Cardiac muscle cell (in vitro differentiated cells and primary cell): ENCODE measurements around the gene ARL9. TPM values are rescaled to one million over a fixed set of nuclear protein-coding genes. Genes with fewer than 3 reads are reported as not detected.

Source experiments
- DNase-seq, 2 donors: peaks; one replicate each; pipeline versions ENCODE4 v3.0.0 to v3.0.0-alpha.2; 2010 to 2017; ENCODE audit warnings: low read depth in 1 of 2, low spot score in 1 of 2
- H3K27ac ChIP-seq: fragments of 200-600 bp; sonication (generic); 2 replicates; pipeline ENCODE4 v1.5.1; 2016
- H3K27me3 ChIP-seq: fragments of 200-600 bp; sonication (generic); 2 replicates; pipeline ENCODE4 v1.6.0; 2016; ENCODE audit warnings: control low read depth
- H3K36me3 ChIP-seq: fragments of 200-600 bp; sonication (generic); 2 replicates; pipeline ENCODE4 v1.5.1; 2016; ENCODE audit warnings: control low read depth
- H3K4me1 ChIP-seq: fragments of 200-600 bp; sonication (generic); 2 replicates; pipeline ENCODE4 v1.8.1; 2017; ENCODE audit warnings: low read depth, mild to moderate bottlenecking, mixed run types
- H3K4me3 ChIP-seq: fragments of 200-600 bp; sonication (generic); 2 replicates; pipeline ENCODE4 v1.5.1; 2016; ENCODE audit warnings: mild to moderate bottlenecking
- H3K9me3 ChIP-seq: fragments of 200-600 bp; sonication (generic); 2 replicates; pipeline ENCODE4 v1.5.1; 2017; ENCODE audit warnings: low read depth, mild to moderate bottlenecking, control low read depth
- polyA plus RNA-seq: library from polyadenylated mRNA; unstranded; fragments of >200 nt; fragmentation: Nextera tagmentation; extraction: Ambion mirVana; gene quantifications from 2 replicates; pipeline ENCODE4 v1.2.1, GENCODE V29; 2016
- total RNA-seq: library from RNA; depleted of rRNA; stranded (reverse); fragments of >200 nt; gene quantifications from 2 replicates; pipeline ENCODE4 v1.2.3, GENCODE V29; 2016
- TF ChIP-seq, protein P1 (sequence below): IDR thresholded peaks from 2 replicates; pipeline ENCODE4 v1.5.1; 2012; ENCODE audit warnings: low read depth, mild to moderate bottlenecking, low read length

Gene ARL9
- total and polyA plus RNA-seq, 2 experiments from 2014 or later = 0.06 to 0.98 TPM

DNA sequence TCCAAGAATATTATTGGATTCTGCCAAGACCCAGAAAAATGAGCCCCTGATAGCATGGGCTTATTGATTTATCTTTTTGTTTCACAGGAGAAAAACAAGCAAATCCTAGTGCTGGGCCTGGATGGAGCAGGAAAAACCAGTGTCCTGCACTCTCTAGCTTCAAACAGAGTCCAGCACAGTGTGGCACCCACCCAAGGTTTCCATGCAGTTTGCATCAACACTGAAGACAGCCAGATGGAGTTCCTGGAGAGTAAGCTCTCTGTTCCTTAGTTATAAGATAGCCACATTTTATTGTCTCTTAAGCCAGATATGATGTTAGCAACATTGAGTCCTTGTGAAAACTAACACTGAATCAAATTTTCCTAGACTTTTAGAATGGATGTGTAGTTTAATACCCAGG is 5.5 kb downstream of the ARL9 start:
- TF ChIP-seq, protein P1, sequence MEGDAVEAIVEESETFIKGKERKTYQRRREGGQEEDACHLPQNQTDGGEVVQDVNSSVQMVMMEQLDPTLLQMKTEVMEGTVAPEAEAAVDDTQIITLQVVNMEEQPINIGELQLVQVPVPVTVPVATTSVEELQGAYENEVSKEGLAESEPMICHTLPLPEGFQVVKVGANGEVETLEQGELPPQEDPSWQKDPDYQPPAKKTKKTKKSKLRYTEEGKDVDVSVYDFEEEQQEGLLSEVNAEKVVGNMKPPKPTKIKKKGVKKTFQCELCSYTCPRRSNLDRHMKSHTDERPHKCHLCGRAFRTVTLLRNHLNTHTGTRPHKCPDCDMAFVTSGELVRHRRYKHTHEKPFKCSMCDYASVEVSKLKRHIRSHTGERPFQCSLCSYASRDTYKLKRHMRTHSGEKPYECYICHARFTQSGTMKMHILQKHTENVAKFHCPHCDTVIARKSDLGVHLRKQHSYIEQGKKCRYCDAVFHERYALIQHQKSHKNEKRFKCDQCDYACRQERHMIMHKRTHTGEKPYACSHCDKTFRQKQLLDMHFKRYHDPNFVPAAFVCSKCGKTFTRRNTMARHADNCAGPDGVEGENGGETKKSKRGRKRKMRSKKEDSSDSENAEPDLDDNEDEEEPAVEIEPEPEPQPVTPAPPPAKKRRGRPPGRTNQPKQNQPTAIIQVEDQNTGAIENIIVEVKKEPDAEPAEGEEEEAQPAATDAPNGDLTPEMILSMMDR = no peak
- Histone ChIP-seq H3K27ac (peak overlapping the region; percentile 38), H3K4me3 (no peak overlapping the region), H3K36me3 (no peaks in the 10 kb centered on the region), H3K27me3 (peaks cover 10% of the 10 kb centered on the region), H3K9me3 (no peaks in the 10 kb centered on the region), H3K4me1 (peaks cover 32% of the 10 kb centered on the region)
- peak in 1 of 2 donors; percentile 33 for DNase-seq

DNA sequence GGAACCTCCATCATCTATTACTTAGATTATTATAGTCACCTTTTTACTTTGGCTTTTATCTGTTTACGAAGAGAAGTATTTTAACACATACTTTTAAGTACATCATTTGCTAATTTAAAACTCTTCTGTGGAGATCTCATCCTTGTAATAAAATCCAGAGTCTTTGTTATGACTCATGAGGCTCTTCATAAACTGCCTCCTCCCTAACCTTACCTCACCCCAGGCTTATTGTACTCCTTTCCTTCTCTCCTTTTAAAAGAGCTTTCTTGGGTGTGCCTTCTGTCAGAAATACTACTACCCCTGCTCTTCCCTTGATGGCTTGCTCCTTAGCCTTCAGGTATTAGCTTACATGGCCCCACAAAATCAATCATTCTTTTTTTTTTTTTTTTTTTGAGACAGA is 6.6 kb downstream of the ARL9 start:
- peaks cover 30% of the 10 kb centered on the region for H3K4me1 ChIP-seq
- H3K9me3 ChIP-seq = no peaks in the 10 kb centered on the region
- no peak overlapping the region for H3K27ac ChIP-seq
- TF ChIP-seq, protein P1 = no peak
- H3K27me3 ChIP-seq = no peaks in the 10 kb centered on the region
- H3K4me3 ChIP-seq = no peak overlapping the region
- no peaks in the 10 kb centered on the region for H3K36me3 ChIP-seq
- DNase-seq = peak in 1 of 2 donors; percentile 3

DNA sequence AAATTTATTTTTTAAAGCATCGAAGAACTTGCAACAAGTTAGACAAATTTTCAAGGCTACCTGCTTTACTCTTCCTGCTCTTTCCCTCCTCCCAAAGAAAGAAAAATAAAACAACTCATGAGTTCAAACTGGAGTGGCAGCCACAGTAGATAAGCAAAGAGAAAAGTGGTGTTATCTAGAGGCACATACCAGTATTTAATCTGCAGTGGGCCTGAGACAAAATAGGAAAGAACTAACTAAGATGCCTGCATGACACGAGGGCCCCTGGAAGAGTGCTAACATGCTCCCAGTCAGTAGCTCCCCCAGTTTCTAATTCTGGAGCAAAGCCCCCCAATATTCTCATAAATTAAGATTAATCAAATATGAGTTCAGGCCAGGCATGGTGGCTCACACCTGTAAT is 7.9 kb downstream of the ARL9 start:
- Histone ChIP-seq H3K27me3 (no peaks in the 10 kb centered on the region), H3K4me1 (peaks cover 30% of the 10 kb centered on the region), H3K36me3 (no peaks in the 10 kb centered on the region), H3K27ac (peak overlapping the region; percentile 90), H3K4me3 (no peak overlapping the region), H3K9me3 (no peaks in the 10 kb centered on the region)
- TF ChIP-seq, protein P1 = no peak
- peak in 1 of 2 donors; percentile 67 for DNase-seq

DNA sequence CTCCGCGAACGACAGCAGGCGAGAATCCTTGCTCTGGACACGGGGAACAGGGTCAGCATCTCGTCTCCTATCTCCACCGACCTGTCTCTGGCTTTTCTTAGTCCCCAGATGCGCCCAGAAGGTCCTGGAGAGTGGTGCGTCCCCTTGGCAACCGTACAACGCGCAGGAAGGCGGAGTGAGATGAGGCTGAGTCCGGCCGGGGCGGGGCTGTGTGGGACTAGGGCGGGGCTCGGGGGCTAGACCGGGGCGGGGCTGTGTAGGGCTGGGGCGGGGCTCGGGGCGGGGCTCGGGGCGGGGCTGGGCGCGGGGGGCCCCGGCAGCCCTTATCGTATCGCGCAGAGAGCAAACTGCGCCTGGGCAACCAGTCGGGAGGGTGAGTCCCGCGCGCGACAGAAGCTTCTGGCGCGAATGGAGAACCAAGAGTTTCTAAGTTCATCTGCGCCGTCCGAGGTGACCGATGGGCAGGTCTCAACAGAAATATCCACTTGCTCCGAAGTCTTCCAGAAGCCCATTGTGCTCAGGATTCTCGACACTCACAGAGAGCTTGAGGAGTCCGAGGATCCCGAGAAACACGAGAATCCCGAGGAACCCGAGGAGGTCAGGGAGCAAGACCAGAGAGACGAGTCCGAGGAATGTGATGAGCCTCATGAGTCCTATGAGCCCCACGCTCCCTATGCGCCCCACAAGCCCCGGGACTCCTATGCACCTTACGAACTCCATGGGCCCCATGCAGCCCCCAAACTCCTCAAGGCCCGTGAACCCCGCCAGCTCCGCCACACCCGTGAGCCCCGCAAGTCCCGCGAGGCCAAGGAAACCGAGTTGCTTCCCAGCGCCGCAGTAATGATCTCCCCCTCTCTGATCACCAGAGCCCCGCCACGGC is 24.9 kb downstream of the ARL9 start:
- Histone ChIP-seq H3K4me3 (peak overlapping the region; percentile 46), H3K36me3 (no peaks in the 10 kb centered on the region), H3K27ac (no peak overlapping the region), H3K9me3 (no peaks in the 10 kb centered on the region), H3K27me3 (no peaks in the 10 kb centered on the region), H3K4me1 (peaks cover 7% of the 10 kb centered on the region)
- TF ChIP-seq, protein P1 = no peak
- DNase-seq = peak; percentile 87 to 93

DNA sequence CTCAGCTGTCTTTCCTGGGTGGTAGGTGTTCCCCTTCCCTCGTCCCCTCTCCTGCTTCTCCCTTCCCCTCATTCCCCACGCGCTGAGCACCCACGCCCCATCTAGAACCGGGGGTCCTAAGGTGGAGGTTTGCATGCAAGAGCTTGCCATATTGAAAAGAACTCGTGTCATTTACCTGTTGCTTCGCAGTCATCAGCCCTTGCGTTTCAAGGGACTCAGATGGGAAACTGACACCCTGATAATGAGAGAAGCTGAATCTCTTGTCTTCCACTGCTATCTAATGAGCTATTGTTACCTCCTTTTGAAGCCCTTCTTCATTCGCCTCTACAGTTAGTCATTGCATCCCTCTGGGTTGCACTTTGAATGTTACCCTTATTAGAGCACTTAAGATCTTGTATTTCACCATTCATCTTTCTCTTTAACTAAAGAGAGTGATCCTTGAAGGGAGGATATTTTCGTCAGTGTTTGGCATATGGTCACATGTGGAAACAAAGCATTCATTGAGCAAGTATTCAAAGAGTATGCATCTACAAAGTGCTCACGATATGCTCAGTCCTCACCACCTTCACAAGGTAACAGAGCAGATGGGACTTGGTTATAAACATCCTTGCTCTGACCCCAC is 25.7 kb downstream of the ARL9 start:
- Histone ChIP-seq H3K27ac (no peak overlapping the region), H3K4me3 (peak overlapping the region; percentile 46), H3K36me3 (no peaks in the 10 kb centered on the region), H3K27me3 (no peaks in the 10 kb centered on the region), H3K9me3 (no peaks in the 10 kb centered on the region), H3K4me1 (peaks cover 7% of the 10 kb centered on the region)
- peak in 1 of 2 donors; percentile 11 for DNase-seq
- TF ChIP-seq, protein P1 = no peak
